Activated CD8-positive, alpha-beta memory T cell treated with anti-CD3 and anti-CD28 coated beads for 1 hour (primary cell): Measurements from ENCODE around the gene ARMS2.

ENCODE experiments used
- DNase-seq, 2 donors: peaks; one replicate each; pipeline ENCODE4 v3.0.0-alpha.2; 2020; ENCODE audit warnings: low read depth in 1 of 2; ENCODE audit errors: extremely low read depth in 1 of 2

Gene ARMS2

DNA sequence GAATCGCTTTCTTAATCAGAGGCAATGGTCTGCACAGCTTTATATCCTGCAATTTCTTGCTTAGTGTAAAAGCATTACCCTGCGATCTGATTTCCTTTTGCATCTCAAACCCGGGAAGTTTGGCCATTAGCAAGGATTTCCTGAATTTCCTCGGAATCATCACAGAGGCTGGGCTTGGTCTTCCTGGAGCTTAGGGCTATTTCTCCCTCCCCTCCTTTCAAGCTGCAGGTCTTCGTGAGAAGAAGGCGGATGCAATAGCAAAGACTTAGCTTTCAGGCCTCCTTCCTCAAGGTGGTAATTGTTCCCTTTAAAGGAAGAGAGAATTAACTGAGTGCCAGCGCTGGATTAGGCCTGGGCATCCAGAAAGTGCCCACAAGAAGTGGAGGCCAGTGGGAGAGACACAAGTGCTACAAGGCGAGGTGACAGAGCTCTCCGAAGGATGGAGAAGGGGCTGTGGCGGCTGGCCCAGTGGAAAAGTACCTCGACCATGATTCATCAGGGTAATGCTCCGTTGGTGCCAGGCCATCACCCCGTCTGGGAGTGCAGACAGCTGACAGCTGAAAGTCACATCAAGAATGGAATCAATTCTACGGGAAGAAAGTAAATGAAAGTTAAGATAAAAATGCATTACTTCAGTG, 4.0 kb upstream of the ARMS2 start:
- no peak for DNase-seq

DNA sequence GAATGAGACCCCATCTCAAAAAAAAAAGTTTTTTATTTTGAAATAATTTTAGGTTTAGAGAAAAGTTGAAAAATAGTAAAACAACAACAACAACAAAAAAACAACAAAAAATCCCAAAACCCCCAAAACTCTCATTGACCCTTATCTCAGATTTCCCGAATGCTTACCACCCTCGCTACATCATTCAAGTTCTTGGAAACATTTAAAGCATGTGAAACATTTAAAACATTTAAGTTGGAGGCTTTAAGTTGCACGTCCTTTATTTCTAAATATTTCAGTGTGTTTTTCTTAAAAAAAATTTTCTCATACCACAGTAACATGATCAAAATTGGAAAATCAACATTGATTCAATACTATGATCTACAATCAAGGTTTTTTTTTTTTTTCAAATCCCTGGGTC, 382 bp upstream of the ARMS2 start:
- DNase-seq, result no peak

DNA sequence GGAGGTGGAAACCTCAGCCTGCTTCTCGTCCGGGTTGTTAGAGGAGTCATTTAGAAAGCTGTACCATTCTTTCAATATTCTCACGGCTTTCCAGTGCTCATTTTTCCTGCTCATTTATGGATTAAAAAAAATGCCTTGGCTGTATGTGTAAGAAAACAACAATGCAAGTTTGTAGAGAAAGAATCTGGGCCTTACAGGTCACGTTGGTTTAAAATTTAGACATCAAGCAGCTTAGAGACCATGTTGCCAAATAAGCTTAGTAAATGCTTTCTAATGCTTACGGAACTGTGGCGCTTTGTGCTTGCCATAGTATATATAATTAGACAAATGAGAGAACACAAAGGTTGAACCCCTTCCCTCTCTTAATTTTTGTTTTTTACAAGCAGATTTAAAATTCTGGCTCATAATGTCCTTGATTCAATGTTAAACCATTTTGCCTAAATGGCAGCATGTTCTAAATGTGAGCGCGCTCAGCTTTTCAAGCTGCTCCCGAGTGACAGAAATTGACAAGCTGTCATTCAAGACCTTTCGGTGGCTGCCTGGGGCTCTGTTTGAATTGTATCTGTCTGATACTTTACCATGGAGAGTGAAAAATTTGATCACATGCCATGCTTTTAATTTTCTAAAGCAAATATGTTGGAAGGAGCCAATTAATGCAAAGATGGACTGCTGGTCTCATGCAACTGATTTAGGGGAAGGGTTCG, 1.1 kb downstream of the ARMS2 start:
- DNase-seq, result no peak

DNA sequence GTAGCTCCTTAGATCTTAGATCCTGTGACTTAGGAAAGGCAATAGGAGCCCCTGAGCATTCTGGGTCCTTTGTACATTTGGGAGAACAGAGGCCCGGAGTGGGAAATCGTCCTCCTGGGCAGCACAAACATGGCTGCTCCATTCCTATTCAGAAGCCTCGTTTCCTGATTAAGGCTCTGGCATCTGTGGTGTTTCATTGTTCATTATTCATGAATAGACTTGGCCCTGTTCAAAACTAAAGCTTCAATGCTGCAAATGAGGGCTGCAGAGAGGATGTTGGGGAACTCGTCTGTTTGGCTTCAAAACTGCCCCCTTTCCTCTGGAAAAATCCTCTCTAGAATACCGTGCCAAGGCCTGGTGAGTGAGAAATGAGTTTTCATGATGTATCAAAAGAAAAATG, 3.5 kb downstream of the ARMS2 start:
- DNase-seq, result no peak

DNA sequence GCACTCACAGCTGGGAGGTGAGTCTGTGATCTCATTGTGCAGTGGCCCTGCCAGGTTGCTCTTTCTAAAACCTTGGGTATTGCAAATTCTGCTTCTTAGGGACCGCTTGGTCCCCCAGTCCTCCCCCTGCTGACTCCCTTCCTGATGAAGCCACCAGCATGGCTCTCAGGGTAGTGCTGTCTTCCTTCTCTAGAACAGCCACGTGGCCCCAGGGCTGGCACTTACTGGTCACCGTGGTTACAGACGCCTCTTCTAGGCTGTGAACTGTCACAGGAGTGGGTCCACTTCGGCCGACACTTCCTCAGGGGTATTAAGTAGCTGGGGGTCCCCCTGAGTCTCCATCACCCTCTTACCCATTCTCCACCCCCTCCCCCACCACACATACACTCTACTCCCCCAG, 4.2 kb downstream of the ARMS2 start:
- no peak for DNase-seq

DNA sequence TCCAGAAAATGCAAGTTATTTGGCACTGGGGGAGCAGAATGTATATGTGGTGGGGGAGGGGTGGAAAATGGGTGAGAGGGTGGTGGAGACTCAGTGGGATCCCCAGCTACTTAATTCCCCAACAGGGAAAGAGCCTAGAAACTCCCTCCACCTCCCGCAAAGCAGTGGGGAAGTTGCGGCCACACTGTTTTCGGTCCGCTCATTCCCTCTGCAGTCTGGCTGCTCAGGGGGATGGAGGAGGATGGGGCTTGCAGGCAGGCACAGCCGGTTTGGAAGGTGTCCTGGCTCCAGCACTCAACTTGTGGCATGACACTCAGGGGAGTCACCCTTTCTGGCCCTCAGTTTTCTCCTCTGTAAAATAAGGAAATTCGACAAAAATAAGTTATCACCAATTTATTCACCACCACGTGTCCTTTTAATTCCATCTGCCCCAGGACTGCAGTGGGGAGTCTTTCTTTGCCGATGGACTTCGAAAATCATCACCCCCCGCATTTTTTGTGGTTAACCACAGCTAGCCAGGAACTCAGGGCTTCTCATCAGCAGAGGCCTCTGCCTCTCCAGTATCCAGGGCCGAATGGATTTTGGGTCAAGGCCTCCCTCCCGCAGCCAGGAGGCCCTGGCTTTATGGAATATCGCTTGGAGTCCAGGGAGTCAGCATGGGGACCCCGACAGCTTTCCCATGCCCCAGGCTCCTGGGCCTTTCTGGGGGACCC, 5.3 kb downstream of the ARMS2 start:
- DNase-seq, result no peak

DNA sequence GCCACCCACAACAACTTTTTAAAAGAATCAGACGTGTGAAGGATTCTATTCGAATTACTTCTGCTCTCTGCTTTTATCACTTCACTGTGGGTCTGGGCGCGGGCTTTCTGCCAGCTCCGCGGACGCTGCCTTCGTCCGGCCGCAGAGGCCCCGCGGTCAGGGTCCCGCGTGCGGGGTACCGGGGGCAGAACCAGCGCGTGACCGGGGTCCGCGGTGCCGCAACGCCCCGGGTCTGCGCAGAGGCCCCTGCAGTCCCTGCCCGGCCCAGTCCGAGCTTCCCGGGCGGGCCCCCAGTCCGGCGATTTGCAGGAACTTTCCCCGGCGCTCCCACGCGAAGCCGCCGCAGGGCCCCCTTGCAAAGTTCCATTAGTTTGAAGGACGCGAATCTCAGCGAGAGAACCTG, 6.4 kb downstream of the ARMS2 start:
- no peak for DNase-seq

DNA sequence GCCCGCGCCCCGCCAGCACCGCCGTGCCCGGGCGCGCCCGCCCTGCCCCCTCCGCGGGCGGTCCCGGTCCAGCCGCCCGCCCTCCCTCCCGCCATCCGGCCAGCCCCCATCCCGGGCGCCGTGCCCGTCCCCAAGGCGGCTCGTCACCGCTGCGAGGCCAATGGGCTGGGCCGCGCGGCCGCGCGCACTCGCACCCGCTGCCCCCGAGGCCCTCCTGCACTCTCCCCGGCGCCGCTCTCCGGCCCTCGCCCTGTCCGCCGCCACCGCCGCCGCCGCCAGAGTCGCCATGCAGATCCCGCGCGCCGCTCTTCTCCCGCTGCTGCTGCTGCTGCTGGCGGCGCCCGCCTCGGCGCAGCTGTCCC, 6.9 kb downstream of the ARMS2 start, which contains the start of gene HTRA1:
HTRA1 (plus strand) TSS at position 187 of the 362 bp plus-strand sequence; CDS start at position 287, 100 bp downstream.
- no peak for DNase-seq

DNA sequence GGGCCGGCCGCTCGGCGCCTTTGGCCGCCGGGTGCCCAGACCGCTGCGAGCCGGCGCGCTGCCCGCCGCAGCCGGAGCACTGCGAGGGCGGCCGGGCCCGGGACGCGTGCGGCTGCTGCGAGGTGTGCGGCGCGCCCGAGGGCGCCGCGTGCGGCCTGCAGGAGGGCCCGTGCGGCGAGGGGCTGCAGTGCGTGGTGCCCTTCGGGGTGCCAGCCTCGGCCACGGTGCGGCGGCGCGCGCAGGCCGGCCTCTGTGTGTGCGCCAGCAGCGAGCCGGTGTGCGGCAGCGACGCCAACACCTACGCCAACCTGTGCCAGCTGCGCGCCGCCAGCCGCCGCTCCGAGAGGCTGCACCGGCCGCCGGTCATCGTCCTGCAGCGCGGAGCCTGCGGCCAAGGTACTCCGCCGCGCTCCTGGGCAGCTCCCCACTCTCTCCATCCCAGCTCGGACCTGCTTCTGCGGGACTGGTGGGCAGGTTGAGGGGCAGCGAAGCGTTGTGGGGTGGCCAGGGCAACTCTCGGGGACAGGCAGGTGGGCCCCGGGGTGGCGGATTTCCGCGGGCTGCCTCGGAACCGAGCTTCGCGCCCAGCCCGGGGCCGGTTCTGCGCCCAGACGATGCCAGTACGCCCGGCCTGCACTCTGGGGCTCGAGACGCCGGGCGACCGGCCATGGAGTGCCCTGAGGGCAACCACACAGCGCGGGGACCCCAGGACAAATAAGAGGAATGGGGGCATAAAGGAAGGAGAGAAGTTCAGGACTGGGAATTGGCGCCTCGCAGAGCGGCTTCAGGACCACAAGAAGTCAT, 7.5 kb downstream of the ARMS2 start:
- no peak for DNase-seq

DNA sequence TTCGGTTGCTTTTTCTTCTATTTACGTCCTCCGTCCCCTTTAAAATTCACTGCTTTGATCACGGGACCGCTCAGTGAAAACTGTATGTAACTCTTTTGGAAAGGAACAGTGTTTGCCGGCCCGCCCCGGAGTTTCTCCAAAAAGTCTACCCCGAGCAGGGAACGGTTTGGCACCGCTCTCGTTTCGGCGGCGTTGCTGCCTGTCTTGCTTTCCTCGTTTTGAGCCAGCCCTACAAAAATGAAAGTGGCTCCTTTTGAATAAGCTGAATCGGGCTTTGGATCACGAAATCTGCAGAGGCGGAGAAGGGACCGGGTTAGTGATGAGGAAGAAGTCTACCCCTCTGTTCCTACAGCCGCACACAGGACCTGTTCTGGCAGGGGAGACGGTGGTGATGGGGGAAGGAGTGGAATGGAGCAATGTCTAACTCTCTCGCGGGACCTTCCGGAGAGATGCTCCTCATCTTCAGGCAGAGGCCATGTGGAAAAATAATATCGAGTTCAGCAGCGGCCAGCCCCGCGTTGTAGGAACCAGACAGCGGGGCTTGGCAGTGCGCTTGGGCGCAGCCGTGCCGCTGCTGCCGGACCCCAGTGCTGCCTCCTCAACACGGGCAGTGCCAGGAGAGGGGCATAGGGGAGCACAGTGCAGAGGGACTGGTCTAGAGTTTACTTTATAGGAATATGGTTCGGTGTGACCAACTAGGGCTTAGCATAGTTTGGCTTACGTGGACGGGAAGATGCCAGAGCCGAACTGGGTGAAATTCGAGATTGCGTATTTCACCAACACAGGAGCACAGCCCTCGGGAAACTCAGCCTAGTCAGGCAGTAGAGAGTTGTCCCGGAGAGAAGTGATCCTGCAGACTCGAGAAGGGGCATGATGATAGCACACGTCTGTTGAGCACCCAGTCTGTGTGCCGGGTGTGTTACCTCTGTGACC, 8.3 kb downstream of the ARMS2 start:
- no peak for DNase-seq

DNA sequence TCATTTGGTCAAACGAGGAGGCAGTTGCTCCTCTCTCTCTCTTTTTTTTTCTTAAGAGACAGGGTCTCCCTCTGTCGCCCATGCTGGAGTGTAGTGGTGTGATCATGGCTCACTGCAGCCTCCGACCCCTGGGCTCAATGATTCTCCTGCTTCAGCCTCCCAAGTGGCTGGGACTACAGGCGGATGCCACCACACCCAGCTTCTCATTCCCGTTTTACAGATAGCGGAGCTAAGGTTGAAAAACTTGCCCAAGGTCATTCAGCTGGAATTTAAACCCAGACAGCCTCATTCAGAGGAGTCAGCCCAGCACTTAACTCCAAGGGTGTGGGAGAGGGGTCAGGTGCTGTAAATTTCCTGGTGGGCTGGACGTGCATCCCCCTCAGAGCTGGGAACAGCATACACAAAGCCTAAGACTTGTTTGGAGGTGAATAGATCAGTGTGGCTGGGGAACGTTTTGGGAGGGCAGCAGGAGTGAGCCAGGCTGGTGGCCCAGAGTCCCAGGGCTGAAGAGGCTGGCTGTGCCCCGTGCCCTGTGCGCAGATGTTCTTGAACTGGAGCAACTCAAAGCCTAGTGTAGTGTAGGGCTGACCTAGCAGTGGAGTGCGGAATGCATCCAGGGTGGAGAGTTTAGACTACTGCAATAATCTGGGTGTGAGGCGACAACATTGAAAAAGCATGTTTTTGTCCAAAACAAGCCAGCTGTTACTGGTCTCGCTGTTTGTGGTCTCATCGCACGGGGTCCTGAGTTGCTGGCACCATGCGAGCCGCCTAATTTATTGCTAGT, 9.2 kb downstream of the ARMS2 start:
- no peak for DNase-seq

DNA sequence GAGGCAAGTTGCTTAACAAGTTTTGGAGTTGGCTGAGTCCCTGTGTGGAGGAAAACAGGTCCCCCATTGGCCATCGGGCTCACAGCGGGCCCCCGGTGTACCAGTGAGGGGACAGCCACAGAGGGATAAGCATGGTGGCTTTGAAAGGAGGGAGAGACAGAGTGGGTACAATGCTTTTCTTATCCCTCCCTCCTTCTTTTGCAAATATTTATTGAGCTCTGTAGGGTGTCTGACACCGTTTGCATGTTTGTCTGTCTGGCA, 9.7 kb downstream of the ARMS2 start:
- no peak for DNase-seq

DNA sequence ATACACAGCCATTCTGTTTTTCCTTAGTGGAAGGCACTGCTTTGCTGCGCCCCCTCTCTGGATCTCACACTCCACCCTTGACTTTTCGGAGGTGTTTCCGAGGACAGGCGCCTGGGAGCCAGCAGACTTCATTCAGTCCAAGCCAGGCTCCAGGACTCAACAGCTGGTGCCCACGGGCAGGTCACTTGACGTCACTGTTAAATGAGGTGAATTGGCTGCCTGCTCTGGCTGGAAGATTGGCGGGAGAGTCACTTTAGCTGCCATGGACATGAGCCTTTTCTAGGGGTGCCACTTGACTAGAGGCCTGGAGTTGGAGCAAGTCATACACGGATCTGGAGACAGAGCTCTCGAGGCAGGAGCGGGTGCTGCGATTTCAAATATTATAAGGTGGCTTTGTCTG, 10.1 kb downstream of the ARMS2 start:
- DNase-seq, result no peak

DNA sequence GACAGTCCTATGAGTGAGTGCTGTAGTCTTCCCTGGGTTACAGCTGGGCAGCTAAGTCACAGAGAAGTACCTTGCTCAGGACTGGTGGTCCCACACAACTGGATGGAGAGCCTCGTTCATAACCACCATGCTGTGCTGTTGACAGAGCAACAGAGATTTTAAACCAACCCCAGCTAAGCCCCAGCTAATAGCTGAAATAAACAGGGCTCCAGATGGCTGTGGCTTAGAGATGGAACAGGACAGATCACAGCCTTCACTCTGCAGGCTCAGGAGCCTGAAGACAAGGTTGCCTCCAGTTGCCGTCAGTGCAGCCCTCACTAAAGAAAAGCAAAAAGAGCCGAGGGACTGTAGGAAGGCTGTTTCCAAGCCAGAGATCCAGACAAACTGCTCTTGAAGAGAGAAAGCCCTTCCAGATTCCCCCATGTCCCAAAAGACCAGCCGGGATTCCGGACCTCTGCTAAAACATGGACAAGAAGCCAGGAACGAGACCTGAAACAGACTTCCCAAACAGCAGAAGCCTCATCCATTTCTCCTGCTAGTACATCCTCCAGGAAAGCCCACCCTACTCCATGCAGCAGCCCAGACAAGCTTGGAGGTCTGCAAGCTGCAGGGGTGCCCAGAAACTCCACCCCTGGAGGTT, 11.1 kb downstream of the ARMS2 start:
- no peak for DNase-seq

DNA sequence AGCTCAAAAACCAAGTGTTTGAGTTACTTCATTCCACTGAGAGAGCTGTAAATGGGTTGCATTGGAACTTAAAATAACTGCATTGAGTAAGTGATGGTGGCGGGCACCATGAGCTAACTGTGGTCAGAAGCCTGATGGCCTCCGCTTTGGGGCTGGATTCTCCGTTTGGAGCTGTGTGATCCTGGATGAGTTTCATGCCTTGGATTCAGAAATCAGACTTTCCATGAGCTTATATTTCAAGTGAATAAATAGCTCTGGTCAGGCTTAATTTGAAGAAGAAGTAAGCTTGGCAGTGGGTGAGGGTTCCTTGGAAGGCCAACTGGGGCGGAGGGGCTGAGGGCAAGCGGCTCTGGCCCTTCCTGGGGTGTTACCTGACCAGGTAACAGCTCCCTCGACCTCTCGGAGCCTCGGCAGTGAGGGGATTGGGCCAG, 12.5 kb downstream of the ARMS2 start:
- no peak for DNase-seq

DNA sequence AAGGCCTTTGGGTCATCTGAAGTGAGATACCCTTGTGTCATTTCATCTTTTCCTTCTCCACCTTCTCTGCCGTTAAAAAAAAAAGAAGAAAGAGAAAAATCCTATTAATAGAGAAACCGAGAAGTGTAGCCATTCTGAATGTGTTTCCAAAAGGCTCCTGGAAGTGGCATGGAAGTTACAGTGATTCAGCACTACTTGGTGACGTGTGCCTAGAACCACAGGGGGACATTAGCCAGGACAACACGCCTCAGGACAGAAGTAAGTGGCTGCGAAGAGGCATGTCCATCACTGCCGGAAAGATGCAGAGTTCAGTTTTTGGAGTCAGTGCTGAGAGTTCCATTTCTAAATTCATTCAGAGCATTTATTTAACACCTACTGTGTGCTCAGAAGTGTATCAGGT, 13.2 kb downstream of the ARMS2 start:
- DNase-seq, result no peak

DNA sequence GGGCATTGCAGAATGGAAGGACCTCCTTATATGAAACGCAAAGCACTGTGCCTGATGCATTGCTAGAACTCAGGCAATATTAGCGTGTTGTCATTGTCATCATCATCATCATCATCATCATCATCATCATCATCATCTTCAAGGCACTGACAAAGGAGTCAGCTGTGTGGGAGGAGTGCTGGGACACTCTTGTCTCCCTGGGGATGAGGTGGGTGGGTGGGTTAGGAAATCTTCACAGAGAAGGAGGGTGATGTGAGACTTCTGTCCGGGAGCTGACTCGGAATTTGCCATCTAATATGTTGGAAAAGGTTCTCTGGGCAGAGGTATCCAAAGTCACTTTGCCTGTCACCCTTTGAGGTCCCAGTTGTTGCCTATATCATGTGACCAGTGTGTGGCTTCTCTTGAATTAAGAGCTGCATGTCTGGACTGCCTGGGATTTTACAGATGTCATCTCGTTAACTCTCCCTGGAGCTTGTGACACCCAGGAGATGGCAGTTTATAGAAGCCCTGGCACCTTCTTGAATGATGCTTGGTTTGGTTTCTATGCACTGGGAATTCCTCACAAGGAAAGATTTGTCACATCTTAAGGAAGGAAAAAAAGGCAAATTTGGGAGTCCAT, 14.0 kb downstream of the ARMS2 start:
- DNase-seq, result no peak

DNA sequence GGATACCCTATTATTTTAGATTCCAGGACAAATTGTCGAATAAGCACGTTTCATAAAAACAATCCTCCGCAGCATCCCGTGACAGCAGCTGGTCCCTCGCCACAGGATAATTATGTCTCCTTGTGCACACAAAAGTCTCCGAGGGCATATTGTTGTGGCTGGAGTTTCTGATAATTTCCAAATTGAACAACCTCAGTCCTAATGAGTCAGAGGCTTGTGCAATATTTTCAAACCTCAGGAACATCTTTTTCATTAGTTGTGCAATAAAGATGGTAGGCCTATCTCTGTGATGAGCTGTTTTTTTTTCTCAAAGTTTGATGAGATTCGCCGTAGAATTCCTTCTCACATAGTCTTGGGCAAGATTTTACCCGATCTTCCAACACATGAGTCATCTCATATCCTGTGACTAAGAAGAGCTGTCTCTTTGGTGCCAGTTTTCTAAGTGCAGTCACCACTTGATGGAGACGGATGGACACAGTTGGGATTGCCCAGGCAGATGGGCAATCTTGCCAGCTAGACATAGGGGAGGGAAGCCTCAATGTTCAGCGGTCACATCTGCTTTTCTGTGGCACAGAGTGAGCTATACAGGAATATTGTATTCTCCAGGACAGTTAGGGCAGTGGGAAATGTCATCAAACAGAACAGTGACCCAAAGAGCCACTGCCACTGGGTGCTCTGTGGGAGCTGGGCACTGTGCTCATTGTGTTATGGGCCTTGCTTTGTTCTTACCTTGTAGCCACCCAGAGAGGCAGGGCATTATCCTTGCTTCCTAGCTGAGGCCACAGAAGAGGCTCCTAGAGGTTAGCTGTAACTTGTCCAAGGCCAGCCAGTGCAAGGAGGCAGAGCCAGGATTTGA, 14.7 kb downstream of the ARMS2 start:
- no peak for DNase-seq
